HepG2 (cell line): ENCODE data around the gene DALRD3.

Experiments used
- ATAD3A ChIP-seq: sonication (generic); formaldehyde crosslinking; IDR thresholded peaks from 2 replicates; pipeline ENCODE4 v1.4.0; 2020; ENCODE audit warnings: missing genetic modification reagents
- HDAC6 ChIP-seq: fragments of 200-600 bp; sonication (generic); IDR thresholded peaks from 2 replicates; pipeline ENCODE4 v1.7.0; 2017; ENCODE audit warnings: mild to moderate bottlenecking, antibody characterized with exemption, low read length, low read depth
- POLR2A ChIP-seq, 2 experiments: IDR thresholded peaks; 2 replicates each; pipeline ENCODE4 v1.6.1; 2011; ENCODE audit warnings: low read depth in 2 of 2, low read length in 2 of 2, mild to moderate bottlenecking in 1 of 2, moderate library complexity in 1 of 2; ENCODE audit not compliant: insufficient read depth in 1 of 2
- REPIN1 ChIP-seq: sonication (generic); formaldehyde crosslinking; IDR thresholded peaks from 2 replicates; pipeline ENCODE4 v1.8.0; 2022; ENCODE audit warnings: missing genetic modification reagents, low read depth, mild to moderate bottlenecking, borderline replicate concordance
- SMC3 ChIP-seq: IDR thresholded peaks from 2 replicates; pipeline ENCODE4 v1.6.1; 2011; ENCODE audit warnings: low read length, improper control_type of control experiment
- SP2 ChIP-seq: sonication (generic); formaldehyde crosslinking; IDR thresholded peaks from 2 replicates; pipeline ENCODE4 v1.5.1; 2020; ENCODE audit warnings: mild to moderate bottlenecking, missing genetic modification reagents
- THYN1 ChIP-seq: sonication (generic); formaldehyde crosslinking; IDR thresholded peaks from 2 replicates; pipeline ENCODE4 v1.8.1; 2023; ENCODE audit warnings: low read depth, mild to moderate bottlenecking, moderate library complexity, missing genetic modification reagents, borderline replicate concordance
- TP53 ChIP-seq: sonication (generic); formaldehyde crosslinking; conservative IDR thresholded peaks from 2 replicates; pipeline ENCODE4 v1.4.0; 2020; ENCODE audit warnings: missing genetic modification reagents
- U2AF2 ChIP-seq: fragments of 200-400 bp; formaldehyde crosslinking; IDR thresholded peaks from 2 replicates; pipeline ENCODE4 v1.6.1; 2017; ENCODE audit warnings: low read depth, mild to moderate bottlenecking, low read length
- ZFX ChIP-seq: sonication (generic); formaldehyde crosslinking; IDR thresholded peaks from 2 replicates; pipeline ENCODE4 v1.4.0; 2020; ENCODE audit warnings: mild to moderate bottlenecking, low read depth, missing genetic modification reagents, moderate library complexity
- ZNF232 ChIP-seq: sonication (generic); formaldehyde crosslinking; IDR thresholded peaks from 2 replicates; pipeline ENCODE4 v1.4.0; 2020; ENCODE audit warnings: missing genetic modification reagents, borderline replicate concordance
- TF ChIP-seq, protein P1 (sequence below), 2 experiments: IDR thresholded peaks; 2 replicates each; pipeline ENCODE4 v1.6.1; 2011 to 2012; ENCODE audit warnings: low read length in 2 of 2, borderline replicate concordance in 1 of 2, low read depth in 1 of 2, mild to moderate bottlenecking in 1 of 2, moderate library complexity in 1 of 2
- TF ChIP-seq, protein P2 (sequence below): sonication (generic); formaldehyde crosslinking; IDR thresholded peaks from 2 replicates; pipeline ENCODE4 v1.4.0; 2020; ENCODE audit warnings: missing genetic modification reagents

DNA sequence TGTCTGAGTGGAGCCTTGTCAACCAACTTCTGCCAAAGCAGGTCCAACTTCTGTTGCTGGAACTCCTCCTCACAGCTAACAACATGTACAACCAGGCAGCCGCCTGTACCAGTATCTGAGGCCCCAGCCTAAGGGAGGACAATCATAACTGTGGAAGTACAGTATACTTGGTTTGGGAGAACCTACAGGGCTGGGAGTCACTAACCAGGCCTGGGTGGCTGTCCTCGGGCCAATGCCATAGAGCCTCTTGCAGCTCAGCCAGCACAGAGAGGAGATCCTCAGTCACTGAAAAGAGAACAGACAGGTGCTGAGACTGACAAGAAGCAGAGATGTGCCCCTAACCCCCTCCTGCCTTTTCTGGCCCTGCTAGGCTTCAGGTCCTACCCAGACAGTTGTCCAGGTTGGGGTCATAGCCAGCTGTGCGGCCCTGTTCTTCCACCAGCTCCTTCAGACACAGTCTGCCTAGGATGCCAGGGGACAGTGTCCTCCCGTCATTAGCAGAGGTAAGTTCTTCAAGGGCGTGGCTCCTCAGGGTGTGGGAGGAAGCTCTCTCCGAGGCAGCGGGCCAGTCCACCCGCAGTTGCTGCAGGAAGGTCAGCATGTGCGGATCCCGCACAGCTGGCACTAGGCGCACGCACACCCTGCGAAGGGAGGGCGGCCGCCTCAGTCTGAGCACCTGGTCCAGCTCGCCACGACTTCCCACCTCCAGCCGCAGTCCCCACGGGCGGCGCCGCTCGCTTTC, 980 bp downstream of the DALRD3 start:
- TF ChIP-seq U2AF2 (no peak), TP53 (CRISPR knock-in tag) (no peak), ATAD3A (CRISPR knock-in tag) (no peak), ZFX (CRISPR knock-in tag) (no peak), SP2 (CRISPR knock-in tag) (no peak), HDAC6 (no peak), REPIN1 (no peak), POLR2A (IDR thresholded peaks at IDR 0.05; ENCODE audit: insufficient read depth in 1 of 2, low read depth in 2 of 2, low read length in 2 of 2) (no peak), SMC3 (no peak), THYN1 (CRISPR knock-in tag) (no peak), ZNF232 (CRISPR knock-in tag) (no peak)
- TF ChIP-seq, protein P1, sequence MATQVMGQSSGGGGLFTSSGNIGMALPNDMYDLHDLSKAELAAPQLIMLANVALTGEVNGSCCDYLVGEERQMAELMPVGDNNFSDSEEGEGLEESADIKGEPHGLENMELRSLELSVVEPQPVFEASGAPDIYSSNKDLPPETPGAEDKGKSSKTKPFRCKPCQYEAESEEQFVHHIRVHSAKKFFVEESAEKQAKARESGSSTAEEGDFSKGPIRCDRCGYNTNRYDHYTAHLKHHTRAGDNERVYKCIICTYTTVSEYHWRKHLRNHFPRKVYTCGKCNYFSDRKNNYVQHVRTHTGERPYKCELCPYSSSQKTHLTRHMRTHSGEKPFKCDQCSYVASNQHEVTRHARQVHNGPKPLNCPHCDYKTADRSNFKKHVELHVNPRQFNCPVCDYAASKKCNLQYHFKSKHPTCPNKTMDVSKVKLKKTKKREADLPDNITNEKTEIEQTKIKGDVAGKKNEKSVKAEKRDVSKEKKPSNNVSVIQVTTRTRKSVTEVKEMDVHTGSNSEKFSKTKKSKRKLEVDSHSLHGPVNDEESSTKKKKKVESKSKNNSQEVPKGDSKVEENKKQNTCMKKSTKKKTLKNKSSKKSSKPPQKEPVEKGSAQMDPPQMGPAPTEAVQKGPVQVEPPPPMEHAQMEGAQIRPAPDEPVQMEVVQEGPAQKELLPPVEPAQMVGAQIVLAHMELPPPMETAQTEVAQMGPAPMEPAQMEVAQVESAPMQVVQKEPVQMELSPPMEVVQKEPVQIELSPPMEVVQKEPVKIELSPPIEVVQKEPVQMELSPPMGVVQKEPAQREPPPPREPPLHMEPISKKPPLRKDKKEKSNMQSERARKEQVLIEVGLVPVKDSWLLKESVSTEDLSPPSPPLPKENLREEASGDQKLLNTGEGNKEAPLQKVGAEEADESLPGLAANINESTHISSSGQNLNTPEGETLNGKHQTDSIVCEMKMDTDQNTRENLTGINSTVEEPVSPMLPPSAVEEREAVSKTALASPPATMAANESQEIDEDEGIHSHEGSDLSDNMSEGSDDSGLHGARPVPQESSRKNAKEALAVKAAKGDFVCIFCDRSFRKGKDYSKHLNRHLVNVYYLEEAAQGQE (IDR thresholded peaks at IDR 0.05; ENCODE audit: borderline replicate concordance in 1 of 2, low read depth in 1 of 2, low read length in 2 of 2): no peak
- TF ChIP-seq, protein P2, sequence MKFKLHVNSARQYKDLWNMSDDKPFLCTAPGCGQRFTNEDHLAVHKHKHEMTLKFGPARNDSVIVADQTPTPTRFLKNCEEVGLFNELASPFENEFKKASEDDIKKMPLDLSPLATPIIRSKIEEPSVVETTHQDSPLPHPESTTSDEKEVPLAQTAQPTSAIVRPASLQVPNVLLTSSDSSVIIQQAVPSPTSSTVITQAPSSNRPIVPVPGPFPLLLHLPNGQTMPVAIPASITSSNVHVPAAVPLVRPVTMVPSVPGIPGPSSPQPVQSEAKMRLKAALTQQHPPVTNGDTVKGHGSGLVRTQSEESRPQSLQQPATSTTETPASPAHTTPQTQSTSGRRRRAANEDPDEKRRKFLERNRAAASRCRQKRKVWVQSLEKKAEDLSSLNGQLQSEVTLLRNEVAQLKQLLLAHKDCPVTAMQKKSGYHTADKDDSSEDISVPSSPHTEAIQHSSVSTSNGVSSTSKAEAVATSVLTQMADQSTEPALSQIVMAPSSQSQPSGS (CRISPR knock-in tag): no peak
